Endothelial cell of umbilical vein (primary cell): ENCODE measurements around the gene MROH2A. TPM values are rescaled to one million over a fixed set of nuclear protein-coding genes. Genes with fewer than 3 reads are reported as not detected.

ENCODE experiments used
- BruUV-seq: library from RNA; stranded (reverse); fragments of 400-500 nt; replicated peaks from 2 replicates; lab custom pipeline; 2021; lab: Mats Ljungman, UMichigan
- CTCF ChIA-PET: fragments of 300-600, 350-600 bp; sonication (Branson Sonifier 250); formaldehyde crosslinking; loops from one replicate; lab custom pipeline; 2021; ENCODE audit warnings: antibody characterized with exemption, inconsistent platforms; lab: Charles Lee
- POLR2A ChIA-PET: fragments of 300-600, 350-600 bp; sonication (Branson Sonifier 250); formaldehyde crosslinking; loops from one replicate; lab custom pipeline; 2021; ENCODE audit warnings: antibody characterized with exemption, inconsistent platforms; lab: Charles Lee
- DNase-seq: peaks from one replicate; pipeline ENCODE4 v3.0.0-alpha.2; 2011; ENCODE audit warnings: low read depth, low spot score
- FAIRE-seq: peaks from 2 replicates; lab custom pipeline; 2011; peaks lifted over from hg19 to GRCh38; lab: Jason Lieb, UNC
- H2AFZ ChIP-seq: 2 replicates; pipeline ENCODE4 v1.6.0; 2012; ENCODE audit warnings: low read depth, low read length, control low read depth, inconsistent platforms
- H3K27ac ChIP-seq: 2 replicates; pipeline ENCODE4 v1.5.1; 2011; ENCODE audit warnings: low read depth, mild to moderate bottlenecking, control low read depth, low read length, moderate library complexity; ENCODE audit not compliant: insufficient read depth
- H3K27me3 ChIP-seq, 2 experiments: 2 replicates each; pipeline versions ENCODE4 v1.6.0 to v1.6.1; 2011; ENCODE audit warnings: low read length in 2 of 2, mixed read lengths in 1 of 2; ENCODE audit not compliant: control insufficient read depth in 2 of 2, insufficient read depth in 2 of 2
- H3K36me3 ChIP-seq, 2 experiments: 2 replicates in 1 of 2; 3 replicates in 1 of 2; pipeline ENCODE4 v1.5.1; 2011; ENCODE audit warnings: low read length in 2 of 2, mild to moderate bottlenecking in 1 of 2, moderate library complexity in 1 of 2; ENCODE audit not compliant: control insufficient read depth in 2 of 2, insufficient read depth in 2 of 2; ENCODE audit errors: extremely low read depth in 1 of 2
- H3K4me1 ChIP-seq: 3 replicates; pipeline ENCODE4 v1.5.1; 2011; ENCODE audit warnings: mild to moderate bottlenecking, low read length; ENCODE audit not compliant: control insufficient read depth, insufficient read depth; ENCODE audit errors: extremely low read depth
- H3K4me2 ChIP-seq: 2 replicates; pipeline ENCODE4 v1.6.1; 2011; ENCODE audit warnings: low read length, control low read depth, mixed read lengths; ENCODE audit not compliant: insufficient read depth
- H3K4me3 ChIP-seq, 3 experiments: fragments of 200-600 bp in 1 of 3; sonication (generic), shearing (Covaris generic) in 1 of 3; replicated peaks in 1 of 3; 2 replicates each; pipeline ENCODE4 v1.5.1; 2011 to 2016; ENCODE audit warnings: control low read depth in 3 of 3, low read length in 3 of 3, mild to moderate bottlenecking in 2 of 3, inconsistent platforms in 1 of 3, low read depth in 1 of 3, moderate library complexity in 1 of 3; ENCODE audit not compliant: insufficient read depth in 1 of 3
- H3K79me2 ChIP-seq: 2 replicates; pipeline ENCODE4 v1.6.0; 2012; ENCODE audit warnings: low read length, inconsistent platforms; ENCODE audit not compliant: control insufficient read depth, insufficient read depth
- H3K9ac ChIP-seq: replicated peaks from 2 replicates; pipeline ENCODE3; 2011; ENCODE audit warnings: low read length, control low read depth; ENCODE audit not compliant: insufficient read depth; ENCODE audit errors: extremely low read depth
- H3K9me1 ChIP-seq: replicated peaks from 3 replicates; pipeline ENCODE4 v1.6.0; 2011; ENCODE audit warnings: mild to moderate bottlenecking, low read length; ENCODE audit not compliant: control insufficient read depth, insufficient read depth; ENCODE audit errors: extremely low read depth
- H3K9me3 ChIP-seq: replicated peaks from 2 replicates; pipeline ENCODE4 v1.5.1; 2012; ENCODE audit warnings: low read length, inconsistent platforms; ENCODE audit not compliant: control insufficient read depth, insufficient read depth
- H4K20me1 ChIP-seq: replicated peaks from 2 replicates; pipeline ENCODE3; 2011; ENCODE audit warnings: mild to moderate bottlenecking, low read length; ENCODE audit not compliant: control insufficient read depth, insufficient read depth; ENCODE audit errors: extremely low read depth
- CTCF ChIP-seq, 2 donors: IDR thresholded peaks; 1 replicate in 1 of 2; 2 replicates in 1 of 2; pipeline ENCODE4 v1.5.1; 2011; ENCODE audit warnings: low read length in 2 of 2, mild to moderate bottlenecking in 2 of 2, moderate library complexity in 2 of 2, control low read depth in 1 of 2, inconsistent platforms in 1 of 2, low read depth in 1 of 2; ENCODE audit not compliant: insufficient read depth in 1 of 2; ENCODE audit errors: extremely low read depth in 1 of 2
- EZH2 ChIP-seq: IDR thresholded peaks from 2 replicates; pipeline ENCODE4 v1.6.1; 2012; ENCODE audit warnings: borderline replicate concordance, low read depth, mild to moderate bottlenecking, moderate library complexity, low read length, inconsistent platforms; ENCODE audit not compliant: severe bottlenecking
- FOS ChIP-seq: IDR thresholded peaks from 2 replicates; pipeline ENCODE4 v1.6.1; 2011; ENCODE audit warnings: mild to moderate bottlenecking, low read length, moderate library complexity, borderline replicate concordance; ENCODE audit not compliant: insufficient read depth
- GATA2 ChIP-seq: IDR thresholded peaks from 2 replicates; pipeline ENCODE4 v1.7.0; 2011; ENCODE audit warnings: low read depth, mild to moderate bottlenecking, moderate library complexity, mixed read lengths, low read length; ENCODE audit not compliant: insufficient read length, insufficient read depth
- JUN ChIP-seq: IDR thresholded peaks from 2 replicates; pipeline ENCODE4 v1.6.1; 2011; ENCODE audit warnings: borderline replicate concordance, low read depth; ENCODE audit not compliant: insufficient read length, insufficient read depth
- MYC ChIP-seq: IDR thresholded peaks from one replicate; pipeline ENCODE4 v1.6.1; 2011; ENCODE audit warnings: mild to moderate bottlenecking, low read depth, low read length
- POLR2A ChIP-seq: IDR thresholded peaks from 2 replicates; pipeline ENCODE4 v1.6.1; 2012; ENCODE audit warnings: low read depth, mild to moderate bottlenecking, control low read depth, low read length
- POLR2AphosphoS5 ChIP-seq: IDR thresholded peaks from 2 replicates; pipeline ENCODE4 v1.6.1; 2012; ENCODE audit warnings: low read depth, mild to moderate bottlenecking, control low read depth, low read length, moderate library complexity; ENCODE audit not compliant: insufficient read depth
- dilution Hi-C: fragments of 300-500 bp; cut with MboI; formaldehyde crosslinking; loops from one replicate; pipeline ENCODE4 v1.15.0; 2019; ENCODE audit warnings: low sequenced_read_pairs; ENCODE audit not compliant: extremely low pct_ligation_motif_present
- intact Hi-C: fragments of 100-400 bp; cut with micrococcal nuclease; formaldehyde crosslinking; loops from one replicate; pipeline ENCODE4 v1.10.0; 2022
- polyA plus RNA-seq, 4 experiments: library from polyadenylated mRNA; depleted of rRNA in 3 of 4; stranded (reverse) in 3 of 4; unstranded in 1 of 4; fragments of >200 nt; gene quantifications; 2 replicates each; pipeline versions ENCODE4 v1.2.1 to v1.2.3, GENCODE V29; 2011 to 2012; ENCODE audit warnings: missing spikeins in 1 of 4
- total RNA-seq: library from RNA; stranded (reverse); gene quantifications from 2 replicates; pipeline ENCODE4 v1.2.3, GENCODE V29; 2021
- TF ChIP-seq, protein P1 (sequence below): IDR thresholded peaks from 2 replicates; pipeline ENCODE4 v1.6.1; 2011; ENCODE audit not compliant: insufficient read depth, insufficient read length

Gene MROH2A
- total and polyA plus RNA-seq, 2 donors (not counting 3 experiments of a cell fraction or from before 2014, with no cell fraction given): not detected

DNA sequence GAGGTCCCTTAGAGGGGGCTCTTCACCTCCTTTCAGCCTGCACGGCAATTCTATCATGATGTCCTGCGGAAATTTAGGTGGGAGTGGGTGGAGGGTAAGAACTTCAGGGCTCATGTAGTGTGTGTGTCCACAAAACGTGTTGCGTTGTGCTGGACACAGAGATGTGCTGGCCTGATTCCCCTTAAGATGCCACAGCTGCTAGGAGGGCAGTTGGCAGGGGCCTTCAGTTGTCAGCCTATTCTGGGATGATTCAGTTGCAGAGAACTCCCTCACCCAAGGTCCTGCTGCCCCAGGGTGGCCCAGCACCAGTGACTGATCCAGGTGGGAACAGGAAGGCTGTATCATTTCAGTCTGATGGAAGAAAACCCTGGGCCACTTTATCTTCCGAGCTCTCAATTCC, 77.2 kb downstream of the MROH2A start:
- Histone ChIP-seq H3K9me3 (no peaks in the 10 kb centered on the region), H3K36me3 (peaks cover 0 to 4% of the 10 kb centered on the region in 2 experiments), H4K20me1 (no peaks in the 10 kb centered on the region), H3K27ac (no peak overlapping the region), H3K27me3 (no peaks in the 10 kb centered on the region), H3K4me3 (no peak overlapping the region), H3K9me1 (no peaks in the 10 kb centered on the region), H3K9ac (no peak overlapping the region), H3K79me2 (peaks cover 39% of the 10 kb centered on the region), H3K4me1 (peaks cover 20% of the 10 kb centered on the region), H3K4me2 (no peak overlapping the region), H2AFZ (no peak overlapping the region)
- POLR2A ChIA-PET: no interaction called here
- BruUV-seq: no TSS peak
- dilution Hi-C loops: no loop called here
- DNase-seq (no peak), FAIRE-seq (no peak)
- CTCF ChIA-PET: interaction anchor here (1.7 kb wide), 1 partner anchor 406 kb away, joined by 6 read pairs; no protein-coding TSS in a partner anchor
- intact Hi-C loops: loop anchor here (2.0 to 10.0 kb wide), 3 partner anchors 407 to 641 kb away; partner anchors contain the start of genes ARL4C and DGKD
- no peak for TF ChIP-seq POLR2AphosphoS5
- no peak for TF ChIP-seq FOS
- TF ChIP-seq CTCF (IDR thresholded peaks at IDR 0.05; ENCODE audit: extremely low read depth in 1 of 2, insufficient read depth in 1 of 2, low read depth in 1 of 2, low read length in 2 of 2): no peak

- no TSS peak for BruUV-seq
- no peak for DNase-seq
- peaks cover 31% of the 10 kb centered on the region for H3K79me2 ChIP-seq
- H3K4me3 ChIP-seq: no peak overlapping the region
- H3K27ac ChIP-seq: no peak overlapping the region
- FAIRE-seq: no peak
- intact Hi-C loops (loop anchor here (10.0 kb wide), 1 partner anchor 501 kb away; the partner anchor contains the start of gene DGKD), dilution Hi-C loops (no loop called here)
- no peaks in the 10 kb centered on the region for H3K9me1 ChIP-seq
- TF ChIP-seq POLR2AphosphoS5 (no peak), MYC (no peak), EZH2 (no peak), FOS (no peak), JUN (no peak), GATA2 (no peak), CTCF (IDR thresholded peaks at IDR 0.05; ENCODE audit: extremely low read depth in 1 of 2, insufficient read depth in 1 of 2, low read depth in 1 of 2, low read length in 2 of 2) (no peak), POLR2A (no peak)
- TF ChIP-seq, protein P1, sequence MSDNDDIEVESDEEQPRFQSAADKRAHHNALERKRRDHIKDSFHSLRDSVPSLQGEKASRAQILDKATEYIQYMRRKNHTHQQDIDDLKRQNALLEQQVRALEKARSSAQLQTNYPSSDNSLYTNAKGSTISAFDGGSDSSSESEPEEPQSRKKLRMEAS: no peak
- peaks cover 20% of the 10 kb centered on the region for H3K4me1 ChIP-seq
- no peak overlapping the region for H3K9ac ChIP-seq
- H3K36me3 ChIP-seq: no peaks in the 10 kb centered on the region
- no peak overlapping the region for H2AFZ ChIP-seq
- H3K9me3 ChIP-seq: no peaks in the 10 kb centered on the region
- ChIA-PET POLR2A (no interaction called here), CTCF (interaction anchor here (1.4 kb wide), 1 partner anchor 407 kb away, joined by 4 read pairs; no protein-coding TSS in a partner anchor)
- H4K20me1 ChIP-seq: no peaks in the 10 kb centered on the region
- H3K27me3 ChIP-seq: no peaks in the 10 kb centered on the region
- H3K4me2 ChIP-seq: no peak overlapping the region
Measured at GRCh38 chr2:233856184-233856583, 78.1 kb downstream of the MROH2A start.
